22Rv1 (cell line): ENCODE data around the gene CENPQ.

Experiments used
- ZFX ChIP-seq: fragments of 450-650 bp; IDR thresholded peaks from 2 replicates; pipeline ENCODE4 v1.6.1; 2017; ENCODE audit warnings: antibody characterized with exemption, borderline replicate concordance
- TF ChIP-seq, protein P1 (sequence below): fragments of 450-650 bp; IDR thresholded peaks from 2 replicates; pipeline ENCODE4 v1.5.1; 2017; ENCODE audit warnings: mild to moderate bottlenecking

DNA sequence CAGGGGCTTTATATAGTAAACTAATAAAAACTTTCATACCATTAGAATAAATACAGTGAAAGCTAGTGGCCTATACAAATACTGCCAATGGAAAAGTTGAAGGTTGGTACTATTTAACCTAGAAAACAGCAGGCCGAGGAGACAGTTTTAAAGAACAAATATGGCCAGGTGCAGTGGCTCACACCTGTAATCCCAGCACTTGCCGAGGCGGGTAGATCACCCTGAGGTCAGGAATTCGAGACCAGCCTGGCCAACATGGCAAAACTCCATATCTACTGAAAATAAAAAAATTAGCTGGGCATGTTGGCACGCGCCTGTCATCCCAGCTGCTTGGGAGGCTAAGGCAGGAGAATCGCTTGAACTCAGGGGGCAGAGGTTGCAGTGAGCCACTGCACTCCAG is 61.4 kb downstream of the CENPQ start:
- TF ChIP-seq, protein P1, sequence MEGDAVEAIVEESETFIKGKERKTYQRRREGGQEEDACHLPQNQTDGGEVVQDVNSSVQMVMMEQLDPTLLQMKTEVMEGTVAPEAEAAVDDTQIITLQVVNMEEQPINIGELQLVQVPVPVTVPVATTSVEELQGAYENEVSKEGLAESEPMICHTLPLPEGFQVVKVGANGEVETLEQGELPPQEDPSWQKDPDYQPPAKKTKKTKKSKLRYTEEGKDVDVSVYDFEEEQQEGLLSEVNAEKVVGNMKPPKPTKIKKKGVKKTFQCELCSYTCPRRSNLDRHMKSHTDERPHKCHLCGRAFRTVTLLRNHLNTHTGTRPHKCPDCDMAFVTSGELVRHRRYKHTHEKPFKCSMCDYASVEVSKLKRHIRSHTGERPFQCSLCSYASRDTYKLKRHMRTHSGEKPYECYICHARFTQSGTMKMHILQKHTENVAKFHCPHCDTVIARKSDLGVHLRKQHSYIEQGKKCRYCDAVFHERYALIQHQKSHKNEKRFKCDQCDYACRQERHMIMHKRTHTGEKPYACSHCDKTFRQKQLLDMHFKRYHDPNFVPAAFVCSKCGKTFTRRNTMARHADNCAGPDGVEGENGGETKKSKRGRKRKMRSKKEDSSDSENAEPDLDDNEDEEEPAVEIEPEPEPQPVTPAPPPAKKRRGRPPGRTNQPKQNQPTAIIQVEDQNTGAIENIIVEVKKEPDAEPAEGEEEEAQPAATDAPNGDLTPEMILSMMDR = no peak
- TF ChIP-seq ZFX = no peak
